GM10847 (cell line): ENCODE results near the gene MSANTD7.

ENCODE experiments used
- POLR2A ChIP-seq: IDR thresholded peaks from 2 replicates; pipeline ENCODE4 v1.6.1; 2011; ENCODE audit not compliant: insufficient read length; ENCODE audit errors: extremely low read depth

The MSANTD7 gene

DNA sequence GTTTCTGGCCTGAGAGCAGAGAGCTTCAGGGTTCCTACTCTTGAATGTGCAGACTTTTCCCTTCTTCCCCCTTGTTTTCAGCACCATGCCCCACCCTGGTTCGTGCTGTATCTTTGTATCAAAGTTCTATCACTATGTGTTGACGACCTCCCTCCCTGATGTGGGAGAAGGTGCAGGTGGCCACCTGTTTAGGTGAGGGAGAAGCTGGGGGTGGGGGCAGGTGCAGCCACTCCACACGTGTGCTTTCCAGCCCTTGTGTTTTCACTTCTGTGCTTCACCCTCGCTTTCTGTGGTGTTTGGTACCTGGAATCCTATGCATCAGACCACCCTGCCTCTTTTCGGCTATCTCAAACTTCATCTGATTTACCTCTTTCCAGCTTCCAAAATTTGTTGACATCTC, 20.9 kb downstream of the MSANTD7 start:
- TF ChIP-seq POLR2A, result no peak

DNA sequence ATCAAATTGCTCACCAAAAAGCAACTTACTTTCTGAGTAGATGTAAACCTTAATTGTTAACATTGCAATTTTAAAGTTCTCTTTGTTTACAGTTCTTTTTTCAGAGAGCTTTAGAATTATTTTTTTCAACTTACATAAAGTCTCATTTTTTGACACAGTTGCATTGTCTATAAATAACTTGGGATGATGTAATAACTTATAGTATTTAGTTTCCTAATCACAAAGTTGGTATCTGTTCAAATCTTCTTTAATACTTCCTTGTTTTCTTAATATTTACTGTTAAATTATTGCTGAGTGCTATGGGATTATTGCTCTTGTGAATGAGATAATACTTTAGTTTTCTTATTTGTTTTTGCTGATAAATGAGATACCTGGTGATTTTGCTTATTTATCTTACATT, 21.7 kb downstream of the MSANTD7 start:
- TF ChIP-seq POLR2A, result no peak

DNA sequence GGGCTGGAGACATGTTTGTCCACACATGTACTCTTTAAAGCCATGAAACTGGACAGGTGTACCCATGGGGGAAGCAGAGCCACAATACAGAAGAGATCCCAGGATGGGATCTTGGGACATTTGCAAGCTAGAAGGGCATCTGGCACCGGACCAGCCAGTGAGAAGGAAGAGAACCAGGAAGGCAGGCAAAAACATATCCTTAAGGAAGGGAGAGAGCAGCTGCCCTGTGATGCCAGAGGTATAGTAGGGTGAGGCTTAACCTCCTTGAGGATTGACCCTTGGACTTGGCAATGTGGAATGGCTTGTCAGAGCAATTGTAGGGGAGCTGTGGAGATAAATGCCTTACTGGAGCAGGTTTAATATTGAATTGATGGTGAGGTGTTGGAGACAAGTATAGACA, 22.7 kb downstream of the MSANTD7 start:
- no peak for TF ChIP-seq POLR2A

DNA sequence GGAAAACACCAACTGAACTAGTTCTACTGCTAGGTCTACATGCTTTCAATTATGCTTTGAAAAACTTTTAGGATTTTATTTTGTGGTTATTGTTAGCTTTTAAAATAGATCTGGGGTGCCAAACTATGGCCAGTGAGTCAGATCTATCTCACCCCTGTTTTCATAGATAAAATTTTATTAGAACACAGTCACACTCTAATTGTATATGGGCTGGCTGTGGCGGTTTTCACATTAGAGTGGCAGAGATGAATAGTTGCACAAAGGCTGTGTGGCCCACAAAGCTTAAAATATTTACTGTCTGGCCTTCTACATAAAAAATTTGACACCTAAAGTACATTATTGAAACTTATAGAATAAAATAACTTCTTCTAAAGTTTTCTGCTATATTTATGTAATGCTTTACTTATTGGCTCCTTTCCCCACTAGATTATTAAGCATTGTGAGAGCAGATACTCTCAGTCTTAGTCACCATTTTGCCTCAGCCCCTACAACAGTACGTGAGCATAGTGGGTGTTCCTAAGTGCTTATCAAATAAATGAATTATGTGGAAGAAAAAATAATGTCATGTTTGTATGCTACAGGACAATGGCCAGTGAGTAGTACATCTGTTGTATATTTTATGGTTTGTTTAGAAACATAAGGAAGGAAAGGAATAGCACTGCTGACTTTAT, 35.1 kb downstream of the MSANTD7 start:
- no peak for TF ChIP-seq POLR2A

DNA sequence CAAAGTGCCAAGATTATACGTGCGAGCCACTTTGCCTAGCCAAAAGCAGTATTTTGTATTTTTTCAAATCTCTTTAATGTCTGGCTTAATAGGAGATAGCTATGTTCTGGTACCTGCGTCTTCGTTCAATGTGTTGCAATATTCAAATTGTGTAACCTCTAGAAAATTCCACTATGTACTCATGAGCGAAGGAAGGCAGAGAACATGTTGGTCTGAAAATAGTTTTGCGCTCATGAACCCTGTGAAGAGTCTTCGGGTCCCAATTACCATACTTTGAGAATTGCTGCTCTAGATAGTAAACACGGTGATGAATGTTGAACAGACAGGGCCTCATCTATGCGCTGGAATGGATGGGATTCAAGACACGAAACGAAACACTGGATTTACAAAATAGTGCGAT, 37.8 kb downstream of the MSANTD7 start:
- TF ChIP-seq POLR2A, result no peak

DNA sequence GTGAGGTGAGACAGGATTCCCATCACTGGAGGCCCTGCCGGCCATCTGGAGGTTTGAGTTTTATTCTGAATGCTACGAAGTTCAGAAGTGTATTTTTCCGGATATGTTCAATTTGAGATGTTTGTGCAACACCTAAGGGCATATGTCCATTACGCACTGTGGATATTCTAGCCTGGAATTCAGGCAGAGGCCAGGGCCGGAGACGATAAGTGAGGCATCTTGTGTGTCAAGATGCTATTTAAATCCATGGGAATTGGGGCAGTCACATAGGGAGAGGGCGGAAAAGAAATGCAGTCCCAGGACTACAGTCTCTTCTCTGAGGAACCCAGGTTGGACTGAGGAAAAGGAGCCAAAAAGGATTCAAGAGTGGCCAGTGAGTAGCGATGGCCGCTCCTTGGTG, 38.7 kb downstream of the MSANTD7 start:
- TF ChIP-seq POLR2A, result no peak

DNA sequence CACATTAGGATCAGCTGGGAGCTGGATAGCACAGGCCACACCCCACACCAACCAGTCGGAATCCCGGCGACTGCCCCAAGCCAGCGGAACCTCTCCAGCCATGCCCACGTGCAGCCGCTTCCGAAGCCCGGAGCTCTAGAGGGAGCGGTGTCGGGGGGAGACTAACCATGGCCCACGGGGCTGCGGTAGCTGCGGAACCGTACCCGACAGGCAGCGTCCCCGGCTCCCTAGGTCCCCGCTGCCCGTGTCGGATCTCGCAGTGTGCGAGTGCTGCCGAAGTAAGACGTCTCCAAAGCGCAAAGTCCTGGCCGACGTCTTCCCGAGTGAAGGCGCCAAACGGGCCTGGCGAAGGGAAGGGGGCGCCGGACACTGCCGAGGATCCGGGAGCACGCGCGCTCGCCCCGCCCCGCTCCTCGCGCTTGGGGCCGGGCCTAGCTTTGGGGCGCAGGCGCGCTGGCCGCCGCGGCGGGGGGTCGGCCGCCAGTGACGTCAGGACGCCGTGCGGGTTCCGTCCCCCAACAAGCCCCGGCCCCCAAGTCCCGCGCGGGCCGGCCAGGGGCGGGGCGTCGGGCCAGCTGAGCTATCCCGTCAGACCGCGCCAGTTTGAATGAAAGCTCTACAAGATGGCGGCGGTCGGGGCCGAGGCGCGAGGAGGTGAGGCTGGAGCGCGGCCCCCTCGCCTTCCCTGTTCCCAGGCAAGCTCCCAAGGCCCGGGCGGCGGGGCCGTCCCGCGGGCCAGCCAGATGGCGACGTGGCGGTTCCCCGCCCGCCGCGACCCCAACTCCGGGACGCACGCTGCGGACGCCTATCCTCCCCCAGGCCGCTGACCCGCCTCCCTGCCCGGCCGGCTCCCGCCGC, 40.4 kb downstream of the MSANTD7 start, which contains the start of gene SUV39H2:
Gene SUV39H2 (plus strand): TSS at position 601 of the 858 bp plus-strand sequence. CDS start 23 bp downstream, at position 624.
- peak; percentile 63 for TF ChIP-seq POLR2A

DNA sequence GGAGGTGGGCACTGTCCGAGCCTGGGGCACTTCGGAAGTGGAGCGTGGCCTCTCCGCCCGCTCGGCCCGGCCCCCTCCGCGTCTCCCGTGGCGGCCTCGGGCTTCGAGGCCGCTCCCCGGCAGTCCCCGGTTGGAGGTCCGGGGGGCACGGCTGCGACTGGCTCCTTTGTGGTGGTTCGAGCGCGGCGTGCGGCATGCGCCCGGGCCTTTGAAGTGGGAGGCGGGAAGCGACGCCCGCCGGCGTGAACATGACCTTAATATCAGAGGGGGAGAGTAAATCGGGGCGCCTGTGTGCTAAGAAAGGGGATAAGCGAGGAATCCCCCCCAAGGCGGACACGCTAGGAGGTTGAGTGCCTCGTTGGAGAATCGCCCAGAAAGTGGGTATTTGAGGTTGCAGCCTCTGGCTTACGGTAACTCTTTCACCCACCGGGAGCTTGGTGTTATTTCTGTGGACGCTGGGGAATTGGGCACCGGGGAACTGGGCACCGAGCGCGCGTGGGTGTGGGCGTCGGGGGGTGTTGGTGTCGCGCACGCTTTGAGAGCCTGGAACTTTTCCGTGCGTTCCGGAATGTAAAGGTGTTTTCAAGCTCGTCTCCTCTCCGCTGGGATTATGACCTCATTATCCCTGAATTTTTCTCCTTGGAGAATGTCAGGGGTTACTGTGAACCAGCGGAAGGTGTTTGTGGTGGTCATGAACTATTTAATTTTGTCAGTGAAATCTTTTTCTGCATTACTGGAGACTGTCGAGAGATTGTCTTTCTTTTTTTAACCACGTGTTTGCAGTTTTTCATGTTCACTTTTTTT, 41.2 kb downstream of the MSANTD7 start:
- TF ChIP-seq POLR2A, result no peak

DNA sequence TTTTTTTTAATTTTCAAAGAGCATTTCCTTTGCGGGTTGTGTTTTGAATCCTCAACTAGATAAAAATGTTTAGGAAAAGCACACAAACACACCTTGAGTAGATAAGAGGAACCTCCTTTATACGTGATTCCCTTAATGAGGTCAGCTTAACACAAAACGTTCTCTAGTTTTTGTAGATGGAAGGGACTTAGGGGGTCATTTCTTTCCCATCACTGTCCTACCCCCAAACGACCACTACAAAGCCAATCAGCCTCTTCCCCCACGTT, 41.8 kb downstream of the MSANTD7 start:
- TF ChIP-seq POLR2A, result no peak

DNA sequence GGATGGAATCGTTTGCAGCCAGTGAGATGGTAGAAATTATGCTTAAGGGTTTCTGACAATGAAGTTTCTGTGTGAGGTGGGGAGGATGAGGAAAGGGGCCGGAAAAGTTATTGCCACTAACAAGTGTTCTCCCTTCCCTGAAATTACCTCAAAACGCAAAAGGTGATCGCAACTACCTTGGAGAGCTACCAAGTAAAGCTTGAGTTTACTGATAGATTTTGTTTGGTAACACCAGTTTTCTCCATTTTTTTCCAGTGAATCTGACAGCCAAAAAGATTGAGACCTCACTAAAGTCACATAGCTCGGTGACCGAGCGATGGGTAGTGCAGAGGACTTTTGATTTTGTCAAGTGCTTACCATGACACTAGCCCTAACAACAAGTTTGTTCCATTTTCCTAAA, 42.1 kb downstream of the MSANTD7 start:
- no peak for TF ChIP-seq POLR2A

DNA sequence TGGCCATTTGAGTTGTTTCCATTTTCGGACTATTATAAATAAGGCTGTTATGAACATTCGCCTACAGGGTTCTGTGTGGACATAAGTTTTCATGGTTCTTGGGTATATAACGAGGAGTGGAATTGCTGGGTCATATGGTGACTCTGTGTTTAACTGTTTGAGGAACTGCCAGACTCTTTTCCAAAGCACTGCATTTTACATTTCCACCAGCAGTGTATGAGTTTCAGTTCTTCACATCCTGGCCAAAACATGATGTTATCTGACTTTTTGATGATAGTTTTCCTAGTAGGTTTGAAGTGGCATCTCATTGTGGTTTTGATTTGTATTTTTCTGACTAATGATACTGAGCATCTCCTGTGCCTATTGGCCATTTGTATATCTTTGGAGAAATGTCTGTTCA, 46.0 kb downstream of the MSANTD7 start:
- TF ChIP-seq POLR2A, result no peak
